Ectodermal cell (in vitro differentiated cells): ENCODE measurements around the gene NDUFB11.

Experiments
- H3K27ac ChIP-seq: 2 replicates; pipeline ENCODE4 v1.7.0; 2013; ENCODE audit warnings: mild to moderate bottlenecking, low read depth, low read length; ENCODE audit not compliant: insufficient read depth, poor library complexity, severe bottlenecking
- H3K27me3 ChIP-seq: 2 replicates; pipeline ENCODE4 v1.7.0; 2013; ENCODE audit warnings: mild to moderate bottlenecking, low read length; ENCODE audit not compliant: insufficient read depth, control insufficient read depth, poor library complexity, severe bottlenecking
- H3K36me3 ChIP-seq: one replicate; pipeline ENCODE4 v1.7.0; 2013; ENCODE audit warnings: low read length; ENCODE audit not compliant: control insufficient read depth, insufficient read depth
- H3K4me1 ChIP-seq: one replicate; pipeline ENCODE4 v1.7.0; 2013; ENCODE audit warnings: low read length; ENCODE audit not compliant: control insufficient read depth, insufficient read depth
- H3K4me3 ChIP-seq: 2 replicates; pipeline ENCODE4 v1.7.0; 2013; ENCODE audit warnings: low read depth, low read length, control low read depth; ENCODE audit not compliant: insufficient read depth
- H3K9me3 ChIP-seq: 2 replicates; pipeline ENCODE4 v1.7.0; 2013; ENCODE audit warnings: mild to moderate bottlenecking, low read length, moderate library complexity; ENCODE audit not compliant: control insufficient read depth
- WGBS, 2 experiments: methylation state at CpG; one replicate each; pipeline ENCODE4 v1.1.7; 2013; ENCODE audit warnings: missing lambda C conversion rate in 2 of 2; 5-methylcytosine and 5-hydroxymethylcytosine counted together

The NDUFB11 gene

GRCh38 chrX:47174846-47175587, 30.5 kb upstream of the NDUFB11 start:
- Histone ChIP-seq H3K4me1 (no peaks in the 10 kb centered on the region), H3K36me3 (peaks cover 16% of the 10 kb centered on the region), H3K4me3 (no peak overlapping the region), H3K27me3 (no peaks in the 10 kb centered on the region), H3K9me3 (no peaks in the 10 kb centered on the region), H3K27ac (no peak overlapping the region)
- WGBS, 2 experiments: 96% methylated on average over 23 of the region's 23 CpGs

- peaks cover 16% of the 10 kb centered on the region for H3K36me3 ChIP-seq
- H3K27me3 ChIP-seq: no peaks in the 10 kb centered on the region
- no peaks in the 10 kb centered on the region for H3K9me3 ChIP-seq
Observed at GRCh38 chrX:47174376-47174775, 29.9 kb upstream of the NDUFB11 start.

GRCh38 chrX:47172971-47173792, 28.7 kb upstream of the NDUFB11 start:
- 97% methylated on average over 17 of the region's 18 CpGs for WGBS, 2 experiments
- peaks cover 13% of the 10 kb centered on the region for H3K36me3 ChIP-seq
- H3K4me1 ChIP-seq: no peaks in the 10 kb centered on the region

More at GRCh38 chrX:47174376-47174775, 29.9 kb upstream of the NDUFB11 start:
- 92 to 94% methylated on average over 12 of the region's 12 CpGs for WGBS, 2 experiments
- no peak overlapping the region for H3K4me3 ChIP-seq
- no peaks in the 10 kb centered on the region for H3K4me1 ChIP-seq
- no peak overlapping the region for H3K27ac ChIP-seq

GRCh38 chrX:47172549-47172948, 28.0 kb upstream of the NDUFB11 start:
- H3K4me1 ChIP-seq: no peaks in the 10 kb centered on the region
- no peaks in the 10 kb centered on the region for H3K9me3 ChIP-seq
- no peak overlapping the region for H3K27ac ChIP-seq
- H3K36me3 ChIP-seq: peaks cover 13% of the 10 kb centered on the region
- H3K27me3 ChIP-seq: no peaks in the 10 kb centered on the region
- H3K4me3 ChIP-seq: no peak overlapping the region
- 94 to 97% methylated on average over 7 of the region's 7 CpGs for WGBS, 2 experiments

More at GRCh38 chrX:47172971-47173792, 28.7 kb upstream of the NDUFB11 start:
- Histone ChIP-seq H3K27me3 (no peaks in the 10 kb centered on the region), H3K27ac (no peak overlapping the region), H3K4me3 (no peak overlapping the region), H3K9me3 (no peaks in the 10 kb centered on the region)

- Histone ChIP-seq H3K9me3 (no peaks in the 10 kb centered on the region), H3K27me3 (no peaks in the 10 kb centered on the region), H3K4me3 (no peak overlapping the region), H3K27ac (no peak overlapping the region), H3K4me1 (no peaks in the 10 kb centered on the region), H3K36me3 (peaks cover 13% of the 10 kb centered on the region)
- WGBS, 2 experiments: 93 to 97% methylated on average over 2 of the region's 2 CpGs
Observed at GRCh38 chrX:47171996-47172395, 27.5 kb upstream of the NDUFB11 start.

GRCh38 chrX:47170861-47171692, 26.6 kb upstream of the NDUFB11 start:
- Histone ChIP-seq H3K27me3 (no peaks in the 10 kb centered on the region), H3K36me3 (peaks cover 13% of the 10 kb centered on the region)
- WGBS, 2 experiments: 96% methylated on average over 33 of the region's 34 CpGs

GRCh38 chrX:47169726-47170515, 25.4 kb upstream of the NDUFB11 start:
- Histone ChIP-seq H3K27me3 (no peaks in the 10 kb centered on the region), H3K9me3 (no peaks in the 10 kb centered on the region), H3K4me1 (no peaks in the 10 kb centered on the region), H3K27ac (no peak overlapping the region), H3K4me3 (no peak overlapping the region), H3K36me3 (peaks cover 7% of the 10 kb centered on the region)
- 92 to 96% methylated on average over 13 of the region's 13 CpGs for WGBS, 2 experiments

More at GRCh38 chrX:47170861-47171692, 26.6 kb upstream of the NDUFB11 start:
- Histone ChIP-seq H3K4me3 (no peak overlapping the region), H3K27ac (no peak overlapping the region), H3K4me1 (no peaks in the 10 kb centered on the region), H3K9me3 (no peaks in the 10 kb centered on the region)

GRCh38 chrX:47169273-47169672, 24.8 kb upstream of the NDUFB11 start:
- 94 to 97% methylated on average over 19 of the region's 19 CpGs for WGBS, 2 experiments
- Histone ChIP-seq H3K27me3 (no peaks in the 10 kb centered on the region), H3K27ac (no peak overlapping the region), H3K4me1 (no peaks in the 10 kb centered on the region), H3K9me3 (no peaks in the 10 kb centered on the region), H3K4me3 (no peak overlapping the region), H3K36me3 (peaks cover 4% of the 10 kb centered on the region)

GRCh38 chrX:47168495-47169073, 24.1 kb upstream of the NDUFB11 start:
- Histone ChIP-seq H3K4me1 (no peaks in the 10 kb centered on the region), H3K9me3 (no peaks in the 10 kb centered on the region), H3K27ac (no peak overlapping the region), H3K36me3 (peaks cover 4% of the 10 kb centered on the region), H3K4me3 (no peak overlapping the region), H3K27me3 (no peaks in the 10 kb centered on the region)
- 90 to 93% methylated on average over 6 of the region's 6 CpGs for WGBS, 2 experiments
